H9 (cell line): Measurements from ENCODE around the gene OR4D5. TPM values are rescaled to one million over a fixed set of nuclear protein-coding genes. Genes with fewer than 3 reads are reported as not detected.

Experiments used
- DNase-seq: peaks from one replicate; pipeline ENCODE4 v3.0.0-alpha.2; 2017
- H2AFZ ChIP-seq: one replicate; pipeline ENCODE4 v1.6.1; 2013; ENCODE audit warnings: mild to moderate bottlenecking, low read length, control low read depth, moderate library complexity
- H2AK5ac ChIP-seq: 2 replicates; pipeline ENCODE4 v1.6.1; 2013; ENCODE audit warnings: low read length, control low read depth, mixed read lengths; ENCODE audit not compliant: insufficient read length
- H2BK120ac ChIP-seq: one replicate; pipeline ENCODE4 v1.6.1; 2013; ENCODE audit warnings: low read depth, mild to moderate bottlenecking, low read length, control low read depth, inconsistent platforms; ENCODE audit not compliant: poor library complexity, severe bottlenecking
- H2BK12ac ChIP-seq: 2 replicates; pipeline ENCODE4 v1.6.1; 2013; ENCODE audit warnings: low read length, control low read depth, mixed read lengths, low read depth; ENCODE audit not compliant: insufficient read length
- H2BK15ac ChIP-seq: 2 replicates; pipeline ENCODE4 v1.6.1; 2013; ENCODE audit warnings: low read depth, low read length, control low read depth
- H2BK20ac ChIP-seq: one replicate; pipeline ENCODE4 v1.6.1; 2013; ENCODE audit warnings: low read depth, mild to moderate bottlenecking, low read length, control low read depth, inconsistent platforms; ENCODE audit not compliant: poor library complexity, severe bottlenecking
- H2BK5ac ChIP-seq: 2 replicates; pipeline ENCODE4 v1.6.1; 2013; ENCODE audit warnings: low read length, control low read depth, mixed read lengths; ENCODE audit not compliant: insufficient read length
- H3K14ac ChIP-seq: 2 replicates; pipeline ENCODE4 v1.6.1; 2013; ENCODE audit warnings: low read length, control low read depth; ENCODE audit not compliant: insufficient read depth
- H3K18ac ChIP-seq: 2 replicates; pipeline ENCODE4 v1.6.1; 2013; ENCODE audit warnings: low read depth, mild to moderate bottlenecking, mixed read lengths, low read length, control low read depth; ENCODE audit not compliant: insufficient read length
- H3K23ac ChIP-seq: 2 replicates; pipeline ENCODE4 v1.6.1; 2013; ENCODE audit warnings: low read length, control low read depth, mixed read lengths, low read depth; ENCODE audit not compliant: insufficient read length
- H3K23me2 ChIP-seq: 2 replicates; pipeline ENCODE4 v1.6.1; 2013; ENCODE audit warnings: low read depth, mild to moderate bottlenecking, mixed read lengths, low read length, control low read depth; ENCODE audit not compliant: insufficient read length, poor library complexity, severe bottlenecking
- H3K27ac ChIP-seq: 2 replicates; pipeline ENCODE4 v1.5.1; 2013; ENCODE audit warnings: low read length, control low read depth, mixed read lengths, low read depth; ENCODE audit not compliant: insufficient read length
- H3K27me3 ChIP-seq: 2 replicates; pipeline ENCODE4 v1.6.1; 2013; ENCODE audit warnings: low read length, control low read depth, inconsistent platforms; ENCODE audit not compliant: insufficient read depth
- H3K4ac ChIP-seq: 2 replicates; pipeline ENCODE4 v1.6.1; 2013; ENCODE audit warnings: low read depth, mild to moderate bottlenecking, control low read depth, inconsistent platforms, low read length, moderate library complexity
- H3K4me1 ChIP-seq: 2 replicates; pipeline ENCODE4 v1.6.1; 2013; ENCODE audit warnings: low read length, control low read depth, inconsistent platforms; ENCODE audit not compliant: insufficient read depth
- H3K4me2 ChIP-seq: 2 replicates; pipeline ENCODE4 v1.6.1; 2013; ENCODE audit warnings: low read length, control low read depth, mixed read lengths; ENCODE audit not compliant: insufficient read length, insufficient read depth
- H3K56ac ChIP-seq: 2 replicates; pipeline ENCODE4 v1.6.1; 2013; ENCODE audit warnings: low read depth, mild to moderate bottlenecking, mixed read lengths, low read length, control low read depth; ENCODE audit not compliant: insufficient read length
- H3K79me1 ChIP-seq: 2 replicates; pipeline ENCODE4 v1.6.1; 2013; ENCODE audit warnings: low read depth, mild to moderate bottlenecking, moderate library complexity, low read length, control low read depth, inconsistent platforms; ENCODE audit not compliant: insufficient read depth, poor library complexity, severe bottlenecking
- H3K79me2 ChIP-seq: 2 replicates; pipeline ENCODE4 v1.6.1; 2013; ENCODE audit warnings: low read length, control low read depth, inconsistent platforms; ENCODE audit not compliant: insufficient read depth
- H3K9ac ChIP-seq: 2 replicates; pipeline ENCODE4 v1.6.1; 2013; ENCODE audit warnings: low read length, control low read depth, mixed read lengths; ENCODE audit not compliant: insufficient read length; ENCODE audit errors: extremely low read depth
- H3K9me3 ChIP-seq: one replicate; pipeline ENCODE4 v1.6.1; 2013; ENCODE audit warnings: low read depth, low read length, inconsistent platforms; ENCODE audit not compliant: control insufficient read depth
- H3T11ph ChIP-seq: one replicate; pipeline ENCODE4 v1.6.1; 2013; ENCODE audit warnings: mild to moderate bottlenecking, low read length, control low read depth, inconsistent platforms
- H4K20me1 ChIP-seq: one replicate; pipeline ENCODE4 v1.6.1; 2013; ENCODE audit not compliant: control insufficient read depth, insufficient read length, insufficient read depth
- H4K5ac ChIP-seq: 2 replicates; pipeline ENCODE4 v1.6.1; 2013; ENCODE audit warnings: low read depth, mild to moderate bottlenecking, mixed read lengths, low read length, control low read depth; ENCODE audit not compliant: insufficient read length
- H4K8ac ChIP-seq: replicated peaks from 2 replicates; pipeline ENCODE4 v1.6.1; 2013; ENCODE audit warnings: low read length, control low read depth, mixed read lengths, low read depth; ENCODE audit not compliant: insufficient read length
- H4K91ac ChIP-seq: 2 replicates; pipeline ENCODE4 v1.6.1; 2013; ENCODE audit warnings: low read depth, mild to moderate bottlenecking, moderate library complexity, mixed read lengths, low read length, control low read depth; ENCODE audit not compliant: insufficient read length
- H3K27ac Mint-ChIP-seq, 3 experiments: 2 replicates in 2 of 3; 3 replicates in 1 of 3; pipeline ENCODE4 v1.8.0; 2020 to 2021; ENCODE audit warnings: mixed read lengths in 3 of 3, mild to moderate bottlenecking in 1 of 3, moderate library complexity in 1 of 3
- H3K27me3 Mint-ChIP-seq: 2 replicates; pipeline ENCODE4 v1.8.0; 2021; ENCODE audit warnings: low read depth, mild to moderate bottlenecking, moderate library complexity, mixed read lengths
- H3K36me3 Mint-ChIP-seq, 3 experiments: 2 replicates in 2 of 3; 3 replicates in 1 of 3; pipeline ENCODE4 v1.8.0; 2020 to 2021; ENCODE audit warnings: low read depth in 3 of 3, mixed read lengths in 3 of 3; ENCODE audit not compliant: insufficient read depth in 1 of 3
- H3K4me1 Mint-ChIP-seq, 2 experiments: 2 replicates each; pipeline ENCODE4 v1.8.0; 2020; ENCODE audit warnings: mixed read lengths in 2 of 2
- H3K4me3 Mint-ChIP-seq, 2 experiments: 2 replicates in 1 of 2; 3 replicates in 1 of 2; pipeline ENCODE4 v1.8.0; 2020 to 2021; ENCODE audit warnings: mild to moderate bottlenecking in 2 of 2, mixed read lengths in 2 of 2, moderate library complexity in 1 of 2
- H3K9me3 Mint-ChIP-seq, 2 experiments: 2 replicates in 1 of 2; 3 replicates in 1 of 2; pipeline ENCODE4 v1.8.0; 2020; ENCODE audit warnings: mild to moderate bottlenecking in 2 of 2, mixed read lengths in 2 of 2, moderate library complexity in 1 of 2
- WGBS: extraction: QIAGEN DNeasy Blood & Tissue Kit; methylation state at CpG from one replicate; pipeline ENCODE4 v1.1.7; 2013; ENCODE audit warnings: missing lambda C conversion rate, low lambda C conversion rate, mixed read lengths; ENCODE audit not compliant: insufficient read length; ENCODE audit errors: extremely low coverage; 5-methylcytosine and 5-hydroxymethylcytosine counted together
- total RNA-seq: library from RNA; stranded (reverse); gene quantifications from 2 replicates; pipeline ENCODE4 v1.2.1, GENCODE V29; 2021
- TF ChIP-seq, protein P1 (sequence below): fragments of 200-600 bp; sonication (generic); conservative IDR thresholded peaks from 3 replicates; pipeline ENCODE4 v1.8.0; 2021; ENCODE audit warnings: antibody characterized with exemption, mild to moderate bottlenecking

Gene OR4D5
- total RNA-seq, 1 experiment from 2014 or later: not detected

- no peak overlapping the region for H3K23ac ChIP-seq
- no peaks in the 10 kb centered on the region for H3K27me3 ChIP-seq
- no peak overlapping the region for H2BK5ac ChIP-seq
- H3K4ac ChIP-seq: no peak overlapping the region
- no peak overlapping the region for H4K8ac ChIP-seq
- no peaks in the 10 kb centered on the region for H4K20me1 ChIP-seq
- H2AK5ac ChIP-seq: no peak overlapping the region
- H2BK120ac ChIP-seq: no peak overlapping the region
- H2BK12ac ChIP-seq: no peak overlapping the region
- no peaks in the 10 kb centered on the region for H3K4me1 ChIP-seq
- WGBS: no CpG with 5 or more reads among the region's 1 CpG
- no peak for DNase-seq
- H3T11ph ChIP-seq: no peak overlapping the region
- no peaks in the 10 kb centered on the region for H3K79me1 ChIP-seq
- no peak overlapping the region for H2BK15ac ChIP-seq
- Mint-ChIP-seq H3K9me3 (no peaks in the 10 kb centered on the region), H3K36me3 (no peaks in the 10 kb centered on the region), H3K27me3 (no peaks in the 10 kb centered on the region), H3K4me1 (no peaks in the 10 kb centered on the region), H3K4me3 (no peak overlapping the region), H3K27ac (no peak overlapping the region)
- no peak overlapping the region for H2BK20ac ChIP-seq
- H3K56ac ChIP-seq: no peak overlapping the region
- no peak overlapping the region for H3K18ac ChIP-seq
- H4K5ac ChIP-seq: no peak overlapping the region
- no peaks in the 10 kb centered on the region for H3K23me2 ChIP-seq
- no peaks in the 10 kb centered on the region for H3K79me2 ChIP-seq
- no peak overlapping the region for H3K4me2 ChIP-seq
- H3K9ac ChIP-seq: no peak overlapping the region
- H2AFZ ChIP-seq: no peak overlapping the region
- no peak overlapping the region for H3K27ac ChIP-seq
- H4K91ac ChIP-seq: no peak overlapping the region
- no peak overlapping the region for H3K14ac ChIP-seq
- TF ChIP-seq, protein P1, sequence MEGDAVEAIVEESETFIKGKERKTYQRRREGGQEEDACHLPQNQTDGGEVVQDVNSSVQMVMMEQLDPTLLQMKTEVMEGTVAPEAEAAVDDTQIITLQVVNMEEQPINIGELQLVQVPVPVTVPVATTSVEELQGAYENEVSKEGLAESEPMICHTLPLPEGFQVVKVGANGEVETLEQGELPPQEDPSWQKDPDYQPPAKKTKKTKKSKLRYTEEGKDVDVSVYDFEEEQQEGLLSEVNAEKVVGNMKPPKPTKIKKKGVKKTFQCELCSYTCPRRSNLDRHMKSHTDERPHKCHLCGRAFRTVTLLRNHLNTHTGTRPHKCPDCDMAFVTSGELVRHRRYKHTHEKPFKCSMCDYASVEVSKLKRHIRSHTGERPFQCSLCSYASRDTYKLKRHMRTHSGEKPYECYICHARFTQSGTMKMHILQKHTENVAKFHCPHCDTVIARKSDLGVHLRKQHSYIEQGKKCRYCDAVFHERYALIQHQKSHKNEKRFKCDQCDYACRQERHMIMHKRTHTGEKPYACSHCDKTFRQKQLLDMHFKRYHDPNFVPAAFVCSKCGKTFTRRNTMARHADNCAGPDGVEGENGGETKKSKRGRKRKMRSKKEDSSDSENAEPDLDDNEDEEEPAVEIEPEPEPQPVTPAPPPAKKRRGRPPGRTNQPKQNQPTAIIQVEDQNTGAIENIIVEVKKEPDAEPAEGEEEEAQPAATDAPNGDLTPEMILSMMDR: no peak
- H3K9me3 ChIP-seq: no peaks in the 10 kb centered on the region
These were observed 5.7 kb downstream of the OR4D5 start for GRCh38 chr11:123945132-123945531.
